NT2/D1 (cell line): Measurements from ENCODE around the gene ADGRD1.

ENCODE experiments used
- DNase-seq: peaks from one replicate; pipeline ENCODE4 v3.0.0-alpha.2; 2011; ENCODE audit warnings: low read depth, low spot score
- H3K27me3 ChIP-seq: 2 replicates; pipeline ENCODE4 v1.6.0; 2011; ENCODE audit warnings: mild to moderate bottlenecking; ENCODE audit not compliant: insufficient read length, insufficient read depth
- H3K36me3 ChIP-seq: 2 replicates; pipeline ENCODE4 v1.6.1; 2011; ENCODE audit warnings: mild to moderate bottlenecking, low read length, mixed read lengths; ENCODE audit not compliant: insufficient read depth, insufficient read length
- H3K4me1 ChIP-seq: 2 replicates; pipeline ENCODE4 v1.5.1; 2011; ENCODE audit not compliant: insufficient read depth, insufficient read length
- H3K4me3 ChIP-seq: 2 replicates; pipeline ENCODE4 v1.5.1; 2011; ENCODE audit warnings: low read depth; ENCODE audit not compliant: insufficient read length
- H3K9ac ChIP-seq: 2 replicates; pipeline ENCODE4 v1.6.0; 2011; ENCODE audit warnings: low read depth; ENCODE audit not compliant: insufficient read length
- H3K9me3 ChIP-seq: 2 replicates; pipeline ENCODE4 v1.5.1; 2011; ENCODE audit warnings: mild to moderate bottlenecking, low read length; ENCODE audit not compliant: insufficient read depth
- SUZ12 ChIP-seq: IDR thresholded peaks from 2 replicates; pipeline ENCODE4 v1.6.1; 2011; ENCODE audit not compliant: insufficient read length, insufficient read depth; ENCODE audit errors: extremely low read depth
- YY1 ChIP-seq: IDR thresholded peaks from 2 replicates; pipeline ENCODE4 v1.6.1; 2011; ENCODE audit not compliant: insufficient read length, insufficient read depth
- ZNF274 ChIP-seq: IDR thresholded peaks from 2 replicates; pipeline ENCODE4 v1.6.1; 2011; ENCODE audit warnings: mild to moderate bottlenecking, low read depth, low read length

Gene ADGRD1

GRCh38 chr12:131051155-131051473, 97.4 kb downstream of the ADGRD1 start:
- no peak overlapping the region for H3K9ac ChIP-seq
- no peaks in the 10 kb centered on the region for H3K9me3 ChIP-seq
- H3K36me3 ChIP-seq, result no peaks in the 10 kb centered on the region
- no peak for DNase-seq
- no peak overlapping the region for H3K4me3 ChIP-seq
- TF ChIP-seq SUZ12 (no peak), ZNF274 (no peak), YY1 (no peak)
- H3K27me3 ChIP-seq, result no peaks in the 10 kb centered on the region
- H3K4me1 ChIP-seq, result peaks cover 5% of the 10 kb centered on the region

- H3K4me3 ChIP-seq, result no peak overlapping the region
- peaks cover 5% of the 10 kb centered on the region for H3K4me1 ChIP-seq
- no peak for TF ChIP-seq ZNF274
- no peak for TF ChIP-seq SUZ12
- TF ChIP-seq YY1, result no peak
- no peaks in the 10 kb centered on the region for H3K9me3 ChIP-seq
- DNase-seq, result no peak
- H3K27me3 ChIP-seq, result no peaks in the 10 kb centered on the region
- H3K9ac ChIP-seq, result no peak overlapping the region
- no peaks in the 10 kb centered on the region for H3K36me3 ChIP-seq
These were observed 98.5 kb downstream of the ADGRD1 start for GRCh38 chr12:131052063-131052781.

- no peaks in the 10 kb centered on the region for H3K36me3 ChIP-seq
- no peak overlapping the region for H3K9ac ChIP-seq
- H3K9me3 ChIP-seq, result no peaks in the 10 kb centered on the region
- no peaks in the 10 kb centered on the region for H3K4me1 ChIP-seq
- TF ChIP-seq SUZ12, result no peak
- no peak for TF ChIP-seq YY1
- TF ChIP-seq ZNF274, result no peak
- no peak for DNase-seq
- H3K4me3 ChIP-seq, result no peak overlapping the region
- no peaks in the 10 kb centered on the region for H3K27me3 ChIP-seq
These were observed 99.2 kb downstream of the ADGRD1 start for GRCh38 chr12:131052929-131053328.

GRCh38 chr12:131053567-131053966, 99.9 kb downstream of the ADGRD1 start:
- TF ChIP-seq ZNF274 (no peak), SUZ12 (no peak), YY1 (no peak)
- no peaks in the 10 kb centered on the region for H3K36me3 ChIP-seq
- H3K4me3 ChIP-seq, result no peak overlapping the region
- no peak overlapping the region for H3K9ac ChIP-seq
- no peak for DNase-seq
- no peaks in the 10 kb centered on the region for H3K9me3 ChIP-seq
- no peaks in the 10 kb centered on the region for H3K4me1 ChIP-seq
- no peaks in the 10 kb centered on the region for H3K27me3 ChIP-seq

GRCh38 chr12:131054345-131055092, 100.8 kb downstream of the ADGRD1 start:
- no peak overlapping the region for H3K9ac ChIP-seq
- H3K4me3 ChIP-seq, result no peak overlapping the region
- no peaks in the 10 kb centered on the region for H3K9me3 ChIP-seq
- TF ChIP-seq ZNF274, result no peak
- TF ChIP-seq SUZ12, result no peak
- no peak for TF ChIP-seq YY1
- H3K27me3 ChIP-seq, result no peaks in the 10 kb centered on the region
- no peaks in the 10 kb centered on the region for H3K36me3 ChIP-seq
- H3K4me1 ChIP-seq, result no peaks in the 10 kb centered on the region
- DNase-seq, result no peak

- no peaks in the 10 kb centered on the region for H3K27me3 ChIP-seq
- H3K9me3 ChIP-seq, result no peaks in the 10 kb centered on the region
- H3K36me3 ChIP-seq, result no peaks in the 10 kb centered on the region
- no peak for DNase-seq
- no peak overlapping the region for H3K9ac ChIP-seq
- no peaks in the 10 kb centered on the region for H3K4me1 ChIP-seq
- no peak overlapping the region for H3K4me3 ChIP-seq
- no peak for TF ChIP-seq YY1
- TF ChIP-seq SUZ12, result no peak
- no peak for TF ChIP-seq ZNF274
These were observed 101.4 kb downstream of the ADGRD1 start for GRCh38 chr12:131055093-131055465.

- no peak for TF ChIP-seq YY1
- TF ChIP-seq ZNF274, result no peak
- no peak for TF ChIP-seq SUZ12
- Histone ChIP-seq H3K27me3 (no peaks in the 10 kb centered on the region), H3K36me3 (no peaks in the 10 kb centered on the region), H3K9ac (no peak overlapping the region), H3K4me3 (no peak overlapping the region), H3K9me3 (no peaks in the 10 kb centered on the region), H3K4me1 (no peaks in the 10 kb centered on the region)
- no peak for DNase-seq
These were observed 102.0 kb downstream of the ADGRD1 start for GRCh38 chr12:131055596-131056233.
